ENCODE data around the gene ZSCAN9. TPM values are rescaled to one million over a fixed set of nuclear protein-coding genes. Genes with fewer than 3 reads are reported as not detected.

Gene ZSCAN9
- total RNA-seq, 2 donors from 2014 or later = 8.9 to 9.8 TPM

DNA sequence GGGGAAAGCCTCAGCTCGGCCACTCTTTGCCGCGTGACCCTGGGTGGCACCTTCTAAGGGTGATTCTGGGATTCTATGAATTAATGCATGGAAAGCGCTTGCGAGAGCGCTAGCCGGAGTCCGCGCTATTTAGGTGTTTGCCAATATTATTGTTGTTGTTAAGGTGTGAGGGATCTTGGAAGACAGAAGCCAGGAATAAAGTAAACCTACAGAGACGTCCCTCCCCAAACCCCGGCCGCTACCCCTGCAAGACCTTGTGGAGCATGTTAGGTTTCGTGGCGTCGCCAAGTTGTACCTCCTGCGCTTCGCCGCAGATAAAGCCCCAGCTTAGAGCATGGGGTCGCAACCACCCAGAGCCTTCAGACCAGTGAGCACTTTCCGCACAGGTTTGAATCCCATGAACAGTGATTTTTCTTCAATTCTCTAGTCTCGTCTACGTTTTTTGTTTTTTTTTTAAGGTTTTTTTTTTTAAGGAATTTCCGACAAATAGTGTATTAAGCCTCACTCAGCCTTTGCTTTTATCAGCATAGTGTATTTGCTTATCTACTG lies 16.9 kb upstream of the ZSCAN9 start:
- H3K27me3 ChIP-seq = peaks cover 36% of the 10 kb centered on the region
- TF ChIP-seq CTCF (IDR thresholded peaks at IDR 0.05) = no peak
- no peak overlapping the region for H3K27ac ChIP-seq
- H3K36me3 ChIP-seq = no peaks in the 10 kb centered on the region
- DNase-seq = no peak
- H3K9ac ChIP-seq (ENCODE audit: low read depth in 2 of 2, low read length in 2 of 2) = peak overlapping the region in 1 of 2 donors; percentile 78
- no peaks in the 10 kb centered on the region for H3K9me3 ChIP-seq
- H3K4me1 ChIP-seq = no peaks in the 10 kb centered on the region
- H3K4me3 ChIP-seq = peak overlapping the region; percentile 24
- intact Hi-C loops (cut with DNase I) = no loop called here

DNA sequence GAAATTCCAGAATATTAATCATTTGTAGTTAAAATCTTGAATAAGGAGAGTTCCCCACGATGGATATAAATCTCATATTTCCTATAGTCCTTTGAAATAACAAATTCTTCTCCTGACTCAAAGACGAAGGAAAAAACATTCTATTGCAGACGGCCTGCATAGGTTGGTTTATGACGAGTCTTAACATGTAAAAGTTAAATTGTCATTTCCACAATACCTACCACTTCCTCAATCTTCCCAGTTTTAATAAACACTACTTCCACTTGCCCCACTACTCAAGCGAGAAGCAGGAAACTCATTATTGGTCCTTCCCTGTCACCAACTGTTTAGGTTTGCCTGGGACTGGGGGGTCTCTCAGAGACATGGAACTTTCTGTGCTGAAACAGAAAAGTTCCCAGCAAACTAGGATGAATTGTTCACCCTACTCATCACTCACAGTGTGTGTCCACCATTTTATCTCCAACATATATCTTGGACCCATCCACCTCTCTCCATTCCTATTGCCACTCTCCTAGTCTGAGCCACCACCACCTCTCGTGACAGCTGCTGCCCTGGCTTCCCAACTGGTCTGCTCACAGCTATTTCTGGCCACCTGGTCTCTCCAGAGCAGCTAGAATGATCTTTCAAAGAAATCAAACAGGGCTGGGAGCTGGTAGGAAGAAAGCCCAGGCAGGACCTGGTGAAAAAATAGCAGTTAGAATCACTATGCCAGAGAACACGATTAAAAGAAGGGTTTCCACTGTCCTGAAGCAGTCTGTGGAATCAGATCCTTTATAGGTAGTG lies 15.1 kb upstream of the ZSCAN9 start:
- H3K4me1 ChIP-seq = no peaks in the 10 kb centered on the region
- no peak overlapping the region for H3K27ac ChIP-seq
- no peaks in the 10 kb centered on the region for H3K9me3 ChIP-seq
- H3K9ac ChIP-seq (ENCODE audit: low read depth in 2 of 2, low read length in 2 of 2) = no peak overlapping the region
- peaks cover 36% of the 10 kb centered on the region for H3K27me3 ChIP-seq
- DNase-seq = no peak
- no peaks in the 10 kb centered on the region for H3K36me3 ChIP-seq
- intact Hi-C loops (cut with DNase I) = no loop called here
- H3K4me3 ChIP-seq = no peak overlapping the region
- no peak for TF ChIP-seq CTCF (IDR thresholded peaks at IDR 0.05)

DNA sequence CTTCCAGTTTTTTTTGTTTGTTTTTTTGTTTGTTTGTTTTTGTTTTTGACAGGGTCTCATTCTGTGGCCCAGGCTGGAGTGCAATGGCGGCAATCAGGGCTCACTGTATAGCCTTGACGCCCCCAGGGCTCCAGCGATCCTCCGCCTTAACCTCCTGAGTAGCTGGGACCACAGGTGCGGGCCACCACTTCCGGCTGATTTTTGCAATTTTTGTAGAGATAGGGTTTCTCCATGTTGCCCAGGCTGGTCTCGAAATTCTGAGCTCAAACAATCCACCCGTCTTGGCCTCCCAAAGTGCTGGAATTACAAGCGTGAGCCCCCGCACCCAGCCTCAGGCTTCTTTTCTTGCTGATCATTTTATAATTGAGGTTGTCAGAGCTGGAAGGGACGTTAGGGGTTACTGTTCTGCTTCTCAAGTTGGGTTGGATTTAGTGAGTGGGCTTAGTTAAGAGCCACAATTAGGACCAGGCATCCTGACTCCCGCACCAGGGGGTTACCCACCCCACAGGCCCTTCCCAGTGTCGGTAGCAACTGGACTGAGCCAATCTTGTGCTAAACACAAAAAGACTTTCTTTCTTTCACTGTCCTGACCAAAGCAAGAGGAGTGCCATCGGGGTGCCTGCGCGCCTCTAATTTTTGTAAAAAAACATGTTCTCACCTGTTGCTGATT lies 13.1 kb upstream of the ZSCAN9 start:
- Histone ChIP-seq H3K9ac (ENCODE audit: low read depth in 2 of 2, low read length in 2 of 2) (peak overlapping the region in 1 of 2 donors; percentile 60), H3K36me3 (no peaks in the 10 kb centered on the region), H3K27ac (peak overlapping the region; percentile 46), H3K27me3 (peaks cover 33% of the 10 kb centered on the region), H3K4me1 (no peaks in the 10 kb centered on the region), H3K9me3 (no peaks in the 10 kb centered on the region), H3K4me3 (no peak overlapping the region)
- no peak for TF ChIP-seq CTCF (IDR thresholded peaks at IDR 0.05)
- DNase-seq = no peak
- intact Hi-C loops (cut with DNase I) = no loop called here

DNA sequence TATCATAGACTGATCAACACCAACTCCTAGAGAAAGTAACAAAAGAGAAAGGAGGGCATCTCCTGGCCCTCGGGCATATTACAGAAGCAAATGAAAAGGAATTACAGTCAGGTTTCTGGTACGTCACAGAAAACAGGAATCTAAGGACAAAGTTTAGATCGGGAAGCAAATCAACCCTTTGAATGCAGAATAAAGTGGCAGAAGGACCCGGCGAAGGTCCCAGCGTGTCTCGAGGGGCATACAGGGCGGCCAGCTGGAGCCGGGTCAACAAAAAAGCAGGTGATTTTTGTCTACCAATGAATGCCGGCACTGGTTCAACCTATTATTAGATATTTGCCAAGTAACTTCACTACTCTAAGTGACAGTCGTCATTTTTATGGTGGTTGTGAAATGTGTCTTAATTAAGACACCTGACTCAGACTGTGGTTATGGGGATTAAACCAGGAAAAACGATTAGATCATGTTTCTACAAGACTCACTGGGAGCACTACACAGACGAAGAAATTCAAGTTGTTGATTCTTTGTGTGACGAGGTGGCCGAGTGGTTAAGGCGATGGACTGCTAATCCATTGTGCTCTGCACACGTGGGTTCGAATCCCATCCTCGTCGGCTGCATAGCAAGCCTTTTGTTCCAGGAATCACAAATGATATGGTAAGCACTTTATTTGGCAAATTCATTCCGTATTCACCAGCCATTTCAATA lies 12.4 kb upstream of the ZSCAN9 start:
- Histone ChIP-seq H3K4me3 (peak overlapping the region; percentile 19), H3K4me1 (no peaks in the 10 kb centered on the region), H3K36me3 (no peaks in the 10 kb centered on the region), H3K27me3 (peaks cover 26% of the 10 kb centered on the region), H3K9me3 (no peaks in the 10 kb centered on the region), H3K9ac (ENCODE audit: low read depth in 2 of 2, low read length in 2 of 2) (peak overlapping the region in 1 of 2 donors; percentile 60), H3K27ac (peak overlapping the region; percentile 46)
- DNase-seq = peak; percentile 78
- no peak for TF ChIP-seq CTCF (IDR thresholded peaks at IDR 0.05)
- intact Hi-C loops (cut with DNase I) = no loop called here

GRCh38 chr6:28213213-28213523 lies 11.9 kb upstream of the ZSCAN9 start:
- Histone ChIP-seq H3K27me3 (peaks cover 26% of the 10 kb centered on the region), H3K4me3 (no peak overlapping the region), H3K4me1 (no peaks in the 10 kb centered on the region), H3K27ac (no peak overlapping the region), H3K9me3 (no peaks in the 10 kb centered on the region), H3K36me3 (no peaks in the 10 kb centered on the region), H3K9ac (ENCODE audit: low read depth in 2 of 2, low read length in 2 of 2) (no peak overlapping the region)
- TF ChIP-seq CTCF (IDR thresholded peaks at IDR 0.05) = no peak
- intact Hi-C loops (cut with DNase I) = no loop called here
- DNase-seq = no peak

Measured in colonic mucosa (tissue), 4 donors.